H1 (cell line): ENCODE results near the gene FLNC. TPM values are rescaled to one million over a fixed set of nuclear protein-coding genes. Genes with fewer than 3 reads are reported as not detected.

Experiments used
- CTCF ChIA-PET: fragments of 300-600 bp; sonication (Branson Sonifier 250); formaldehyde crosslinking; loops from one replicate; lab custom pipeline; 2021; ENCODE audit not compliant: partially characterized antibody; lab: Charles Lee
- POLR2A ChIA-PET: fragments of 300-600 bp; sonication (Branson Sonifier 250); formaldehyde crosslinking; loops from one replicate; lab custom pipeline; 2021; ENCODE audit warnings: inconsistent platforms; ENCODE audit not compliant: partially characterized antibody; lab: Charles Lee
- DNase-seq, 2 experiments: peaks; one replicate each; pipeline versions ENCODE4 v3.0.0 to v3.0.0-alpha.2; 2010 to 2022; ENCODE audit warnings: low spot score in 2 of 2, low read depth in 1 of 2, mixed read lengths in 1 of 2
- FAIRE-seq: peaks from 2 replicates; lab custom pipeline; 2011; peaks lifted over from hg19 to GRCh38; lab: Jason Lieb, UNC
- H2AFZ ChIP-seq: 2 replicates; pipeline ENCODE4 v1.8.1; 2012; ENCODE audit warnings: low read length, inconsistent platforms
- H2AK5ac ChIP-seq: 2 replicates; pipeline ENCODE4 v1.6.1; 2013; ENCODE audit warnings: low read depth, low read length
- H2BK120ac ChIP-seq: replicated peaks from 2 replicates; pipeline ENCODE3; 2013; ENCODE audit warnings: low read depth, low read length, inconsistent platforms
- H2BK12ac ChIP-seq: 2 replicates; pipeline ENCODE4 v1.6.1; 2013; ENCODE audit warnings: low read depth, low read length
- H2BK15ac ChIP-seq: 2 replicates; pipeline ENCODE4 v1.6.1; 2013; ENCODE audit warnings: low read length
- H2BK20ac ChIP-seq: 2 replicates; pipeline ENCODE4 v1.6.1; 2013; ENCODE audit warnings: low read length
- H2BK5ac ChIP-seq: 2 replicates; pipeline ENCODE4 v1.6.1; 2013; ENCODE audit warnings: low read depth, low read length
- H3K14ac ChIP-seq: 2 replicates; pipeline ENCODE4 v1.6.1; 2013; ENCODE audit warnings: inconsistent platforms; ENCODE audit not compliant: insufficient read length
- H3K18ac ChIP-seq: 2 replicates; pipeline ENCODE4 v1.6.1; 2013; ENCODE audit warnings: low read length; ENCODE audit errors: extremely low read depth
- H3K23ac ChIP-seq: 2 replicates; pipeline ENCODE4 v1.6.1; 2013; ENCODE audit warnings: inconsistent platforms; ENCODE audit not compliant: insufficient read length
- H3K23me2 ChIP-seq: 2 replicates; pipeline ENCODE4 v1.6.1; 2013; ENCODE audit warnings: low read depth, low read length
- H3K27ac ChIP-seq: 2 replicates; pipeline ENCODE4 v1.6.1; 2011; ENCODE audit warnings: low read depth, low read length, inconsistent platforms
- H3K27me3 ChIP-seq, 4 experiments: replicated peaks in 1 of 4; 1 replicate in 1 of 4; 2 replicates in 3 of 4; pipeline versions ENCODE4 v1.6.1 to v1.8.1; 2011 to 2013; ENCODE audit warnings: low read length in 3 of 4, mild to moderate bottlenecking in 3 of 4, inconsistent platforms in 2 of 4, mixed read lengths in 2 of 4, moderate library complexity in 1 of 4; ENCODE audit not compliant: control insufficient read depth in 3 of 4, insufficient read depth in 3 of 4; ENCODE audit errors: extremely low read depth in 1 of 4
- H3K36me3 ChIP-seq, 4 experiments: 2 replicates each; pipeline versions ENCODE4 v1.6.1 to v1.8.1; 2011 to 2013; ENCODE audit warnings: mild to moderate bottlenecking in 4 of 4, low read length in 3 of 4, moderate library complexity in 2 of 4, control low read depth in 1 of 4, inconsistent platforms in 1 of 4; ENCODE audit not compliant: insufficient read depth in 4 of 4, control insufficient read depth in 2 of 4
- H3K4ac ChIP-seq: replicated peaks from 2 replicates; pipeline ENCODE3; 2013; ENCODE audit warnings: low read length, low read depth, mixed read lengths, inconsistent platforms; ENCODE audit not compliant: insufficient read length
- H3K4me1 ChIP-seq, 4 experiments: replicated peaks in 1 of 4; 1 replicate in 1 of 4; 2 replicates in 3 of 4; pipeline versions ENCODE4 v1.6.1 to v1.8.1; 2011 to 2013; ENCODE audit warnings: low read length in 3 of 4, inconsistent platforms in 2 of 4, mixed read lengths in 1 of 4; ENCODE audit not compliant: insufficient read depth in 4 of 4, control insufficient read depth in 3 of 4
- H3K4me2 ChIP-seq, 2 experiments: 2 replicates each; pipeline versions ENCODE4 v1.6.1 to v1.8.1; 2011 to 2013; ENCODE audit warnings: low read depth in 2 of 2, low read length in 2 of 2, control low read depth in 1 of 2, inconsistent platforms in 1 of 2, mild to moderate bottlenecking in 1 of 2; ENCODE audit not compliant: insufficient read depth in 1 of 2
- H3K4me3 ChIP-seq, 4 experiments: fragments of 200-600, 300-600 bp in 1 of 4; sonication (generic), shearing (Covaris generic), sonication (Bioruptor Twin) in 1 of 4; 2 replicates each; pipeline versions ENCODE4 v1.5.1 to v1.8.1; 2011 to 2016; ENCODE audit warnings: low read length in 4 of 4, low read depth in 3 of 4, control low read depth in 2 of 4, inconsistent platforms in 2 of 4, mild to moderate bottlenecking in 2 of 4, mixed read lengths in 1 of 4, moderate library complexity in 1 of 4; ENCODE audit not compliant: insufficient read depth in 2 of 4; ENCODE audit errors: extremely low read depth in 1 of 4
- H3K56ac ChIP-seq: replicated peaks from 2 replicates; pipeline ENCODE3; 2013; ENCODE audit warnings: low read depth, mild to moderate bottlenecking, mixed read lengths, low read length, inconsistent platforms; ENCODE audit not compliant: insufficient read length
- H3K79me1 ChIP-seq: 2 replicates; pipeline ENCODE4 v1.6.1; 2013; ENCODE audit warnings: low read depth, low read length, control low read depth
- H3K79me2 ChIP-seq, 2 experiments: 2 replicates each; pipeline versions ENCODE4 v1.6.1 to v1.8.1; 2012 to 2013; ENCODE audit warnings: low read length in 2 of 2, mild to moderate bottlenecking in 2 of 2, inconsistent platforms in 1 of 2; ENCODE audit not compliant: insufficient read depth in 2 of 2, control insufficient read depth in 1 of 2
- H3K9ac ChIP-seq, 4 experiments: replicated peaks in 1 of 4; 1 replicate in 1 of 4; 2 replicates in 3 of 4; pipeline versions ENCODE4 v1.6.1 to v1.8.1; 2011 to 2013; ENCODE audit warnings: low read depth in 3 of 4, low read length in 3 of 4, control low read depth in 2 of 4, mild to moderate bottlenecking in 2 of 4, moderate library complexity in 2 of 4, inconsistent platforms in 1 of 4; ENCODE audit errors: extremely low read depth in 1 of 4
- H3K9me3 ChIP-seq, 2 experiments: 2 replicates each; pipeline versions ENCODE4 v1.6.1 to v1.8.1; 2012 to 2013; ENCODE audit warnings: mild to moderate bottlenecking in 2 of 2, moderate library complexity in 2 of 2, control low read depth in 1 of 2, inconsistent platforms in 1 of 2, low read depth in 1 of 2, low read length in 1 of 2, mixed read lengths in 1 of 2; ENCODE audit not compliant: insufficient read depth in 2 of 2
- H4K20me1 ChIP-seq, 2 experiments: replicated peaks in 1 of 2; 2 replicates each; pipeline versions ENCODE3 to v1.8.1; 2011 to 2013; ENCODE audit warnings: inconsistent platforms in 2 of 2, low read length in 2 of 2, mild to moderate bottlenecking in 1 of 2; ENCODE audit not compliant: insufficient read depth in 2 of 2, control insufficient read depth in 1 of 2
- H4K5ac ChIP-seq: 2 replicates; pipeline ENCODE4 v1.6.1; 2013; ENCODE audit warnings: low read length, low read depth, mixed read lengths, inconsistent platforms; ENCODE audit not compliant: insufficient read length
- H4K8ac ChIP-seq: 2 replicates; pipeline ENCODE4 v1.8.0; 2013; ENCODE audit warnings: mild to moderate bottlenecking, moderate library complexity, low read length, inconsistent platforms; ENCODE audit not compliant: insufficient read depth; ENCODE audit errors: extremely low read depth
- H4K91ac ChIP-seq: replicated peaks from 2 replicates; pipeline ENCODE3; 2013; ENCODE audit warnings: low read length, mixed read lengths, inconsistent platforms; ENCODE audit not compliant: insufficient read length
- JUN ChIP-seq: IDR thresholded peaks from 2 replicates; pipeline ENCODE4 v1.6.1; 2011; ENCODE audit warnings: low read depth, mild to moderate bottlenecking, improper control_type of control experiment, low read length
- KDM4A ChIP-seq: IDR thresholded peaks from one replicate; pipeline ENCODE4 v1.7.1; 2012; ENCODE audit warnings: low read depth, mild to moderate bottlenecking, moderate library complexity, low read length, inconsistent platforms; ENCODE audit not compliant: severe bottlenecking
- SP4 ChIP-seq: IDR thresholded peaks from 2 replicates; pipeline ENCODE4 v1.6.1; 2012; ENCODE audit warnings: low read length, inconsistent platforms
- TCF12 ChIP-seq: IDR thresholded peaks from 2 replicates; pipeline ENCODE4 v1.6.1; 2011; ENCODE audit warnings: low read depth, mild to moderate bottlenecking, low read length
- WGBS, 2 experiments: shearing (Covaris generic) in 1 of 2; methylation state at CpG; one replicate each; pipeline versions ENCODE4 v1.1.6 to v1.1.7; 2013 to 2015; ENCODE audit warnings: low lambda C conversion rate in 2 of 2, mixed read lengths in 2 of 2, inconsistent platforms in 1 of 2, low coverage in 1 of 2, missing lambda C conversion rate in 1 of 2; ENCODE audit not compliant: insufficient replicate concordance in 2 of 2, insufficient coverage in 1 of 2, insufficient read length in 1 of 2; ENCODE audit errors: extremely low coverage in 1 of 2, missing lambda C conversion rate in 1 of 2; 5-methylcytosine and 5-hydroxymethylcytosine counted together
- polyA plus RNA-seq, 7 experiments: library from polyadenylated mRNA; depleted of rRNA in 3 of 7; stranded (reverse) in 5 of 7; unstranded in 2 of 7; fragments of >200 nt in 5 of 7; fragments of 200-250 nt in 2 of 7; gene quantifications; 1 replicate in 5 of 7; 2 replicates in 1 of 7; 4 replicates in 1 of 7; pipeline versions ENCODE4 v1.2.1 to v1.2.3, GENCODE V29; 2011 to 2013; ENCODE audit warnings: missing spikeins in 2 of 7, mixed read lengths in 2 of 7
- total RNA-seq: library from RNA; stranded (reverse); fragmentation: NEBNext Ultra II Directional; extraction: Animal tissue kit (Norgen Biotek cat#: 25700); gene quantifications from 2 replicates; pipeline ENCODE4 v1.2.1, GENCODE V29; 2021

FLNC gene
- total and polyA plus RNA-seq, 2 of the 8 experiments (the other 6 are each of a cell fraction or from before 2014, with no cell fraction given): 1.9 to 10.7 TPM

DNA sequence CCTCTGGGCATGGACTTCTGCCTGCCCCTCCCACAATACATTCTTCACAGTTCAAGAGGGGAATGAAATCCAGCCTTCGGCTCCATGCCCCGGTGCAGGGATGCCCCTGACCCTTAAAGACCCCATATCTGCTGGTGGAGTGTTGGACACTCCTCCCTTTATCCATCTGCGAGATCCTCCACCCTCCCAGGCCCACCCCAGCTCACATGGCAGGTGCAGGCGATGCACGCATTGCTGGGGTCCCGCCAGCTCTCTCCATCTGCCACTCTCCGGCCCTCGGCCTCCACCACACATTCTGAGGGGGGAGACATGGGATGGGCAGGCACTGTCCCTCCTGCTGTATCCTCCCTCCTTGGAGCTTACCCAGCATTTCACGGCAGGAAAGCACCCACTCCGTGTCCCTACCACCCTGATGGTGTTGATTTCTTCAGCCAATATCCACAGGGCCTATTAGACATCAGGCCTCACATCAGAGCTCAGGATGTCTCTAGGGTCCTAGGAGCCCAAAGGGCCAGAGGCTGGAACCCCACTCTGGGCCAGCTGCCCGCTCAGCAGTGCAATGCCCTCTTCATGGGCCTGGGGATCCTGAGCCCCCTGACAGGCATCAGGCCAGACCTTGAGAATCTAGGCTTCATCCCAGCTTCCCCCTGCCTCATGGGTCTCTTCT is 50.7 kb downstream of the FLNC start:
- Histone ChIP-seq H3K18ac (no peak overlapping the region), H3K56ac (no peak overlapping the region), H3K9ac (no peak overlapping the region), H3K4me3 (no peak overlapping the region), H4K5ac (no peak overlapping the region), H2BK120ac (no peak overlapping the region), H3K27me3 (no peaks in the 10 kb centered on the region), H3K23me2 (peaks cover 2% of the 10 kb centered on the region; the same call in 1 of the 2 replicates), H2AK5ac (no peak overlapping the region), H2BK5ac (no peak overlapping the region), H2AFZ (no peak overlapping the region), H2BK12ac (no peak overlapping the region), H3K79me2 (no peaks in the 10 kb centered on the region), H3K4me1 (peaks cover 0 to 6% (median 4%) of the 10 kb centered on the region in 4 experiments; a peak in 4 of 7 replicates), H3K23ac (no peak overlapping the region), H3K9me3 (no peaks in the 10 kb centered on the region), H3K36me3 (no peaks in the 10 kb centered on the region), H3K79me1 (no peaks in the 10 kb centered on the region), H3K14ac (no peak overlapping the region), H4K20me1 (no peaks in the 10 kb centered on the region), H3K4me2 (no peak overlapping the region), H3K27ac (no peak overlapping the region), H2BK15ac (no peak overlapping the region), H2BK20ac (no peak overlapping the region), H4K91ac (no peak overlapping the region), H4K8ac (peak overlapping the region; percentile 86; the same call in 1 of the 2 replicates), H3K4ac (no peak overlapping the region)
- CTCF ChIA-PET: interaction anchor here (0.5 to 10.3 kb wide), 30 partner anchors 9 to 469 kb away, joined by 3 to 189 read pairs (median 6); partner anchors contain the start of genes ATP6V1F, CCDC136, GARIN1A and KCP
- FAIRE-seq: no peak
- TF ChIP-seq SP4: no peak
- no peak for TF ChIP-seq KDM4A
- no peak for TF ChIP-seq JUN
- no peak for TF ChIP-seq TCF12
- DNase-seq: no peak
- 90% methylated on average over 11 of the region's 11 CpGs; no CpG with 5 or more reads in 1 of the 2 experiments for WGBS, 2 experiments
- POLR2A ChIA-PET: interaction anchor here (0.8 to 3.5 kb wide), 5 partner anchors 11 to 28 kb away, joined by 3 to 22 read pairs (median 4); partner anchors contain the start of gene ATP6V1F
